OCI-LY1 (cell line): Measurements from ENCODE around the gene CYSRT1.
"Not testable (repeated sequence)": the region's sequence is repeated elsewhere in the genome, so short reads cannot be mapped to it uniquely, and the experiment has no call there.

Experiments used
- H2AFZ ChIP-seq: fragments of 200-600 bp; sonication (generic), shearing (Covaris generic); 2 replicates; pipeline ENCODE4 v1.6.0; 2014; ENCODE audit warnings: antibody characterized with exemption, mild to moderate bottlenecking, low read length
- H3F3A ChIP-seq: fragments of 200-600 bp; sonication (generic), shearing (Covaris generic); 2 replicates; pipeline ENCODE4 v1.6.0; 2014; ENCODE audit warnings: mild to moderate bottlenecking, antibody characterized with exemption, low read length, moderate library complexity; ENCODE audit not compliant: insufficient read depth
- H3K27ac ChIP-seq: fragments of 200-600 bp; sonication (generic); 2 replicates; pipeline ENCODE4 v1.5.1; 2014; ENCODE audit warnings: low read length, mixed run types, mild to moderate bottlenecking, low read depth; ENCODE audit not compliant: poor library complexity, severe bottlenecking
- H3K27me3 ChIP-seq: fragments of 200-600 bp; sonication (generic); 2 replicates; pipeline ENCODE4 v1.6.0; 2014; ENCODE audit warnings: antibody characterized with exemption, mild to moderate bottlenecking, low read length, moderate library complexity; ENCODE audit not compliant: insufficient read depth
- H3K36me3 ChIP-seq: fragments of 200-600 bp; sonication (generic); 2 replicates; pipeline ENCODE4 v1.6.1; 2014; ENCODE audit warnings: mild to moderate bottlenecking, antibody characterized with exemption, low read length, moderate library complexity, mixed read lengths; ENCODE audit not compliant: insufficient read depth
- H3K4me1 ChIP-seq: fragments of 200-600 bp; sonication (generic); 2 replicates; pipeline ENCODE4 v1.5.1; 2014; ENCODE audit warnings: mild to moderate bottlenecking, low read length, moderate library complexity; ENCODE audit not compliant: insufficient read depth, severe bottlenecking
- H3K4me2 ChIP-seq: fragments of 200-600 bp; sonication (generic), shearing (Covaris generic); 2 replicates; pipeline ENCODE4 v1.6.1; 2014; ENCODE audit warnings: low read length
- H3K4me3 ChIP-seq: fragments of 200-600 bp; sonication (generic); 2 replicates; pipeline ENCODE4 v1.5.1; 2014; ENCODE audit warnings: low read length, low read depth, mild to moderate bottlenecking, mixed read lengths; ENCODE audit not compliant: poor library complexity, severe bottlenecking
- H3K79me2 ChIP-seq: fragments of 200-600 bp; shearing (Covaris generic); 2 replicates; pipeline ENCODE4 v1.6.1; 2016; ENCODE audit warnings: mixed run types, low read length, mixed read lengths; ENCODE audit not compliant: insufficient read depth
- H3K9ac ChIP-seq: fragments of 200-600 bp; sonication (generic), shearing (Covaris generic); 2 replicates; pipeline ENCODE4 v1.6.1; 2014; ENCODE audit warnings: mild to moderate bottlenecking, low read length, mixed read lengths
- H3K9me2 ChIP-seq: fragments of 200-600 bp; sonication (generic), shearing (Covaris generic); 2 replicates; pipeline ENCODE4 v1.6.1; 2014; ENCODE audit warnings: low read depth, mild to moderate bottlenecking, low read length, mixed read lengths
- H3K9me3 ChIP-seq: fragments of 200-600 bp; shearing (Covaris generic); 2 replicates; pipeline ENCODE4 v1.6.1; 2014; ENCODE audit warnings: low read length, mixed read lengths
- H4K20me1 ChIP-seq: fragments of 200-600 bp; sonication (generic), shearing (Covaris generic); 2 replicates; pipeline ENCODE4 v1.6.0; 2016; ENCODE audit warnings: mild to moderate bottlenecking, low read length; ENCODE audit not compliant: insufficient read depth
- EZH2 ChIP-seq: fragments of 200-600 bp; sonication (generic), shearing (Covaris generic); IDR thresholded peaks from 2 replicates; pipeline ENCODE4 v1.8.0; 2017; ENCODE audit warnings: borderline replicate concordance, mixed run types, mild to moderate bottlenecking, antibody characterized with exemption, low read length, moderate library complexity, mixed read lengths
- TF ChIP-seq, protein P1 (sequence below): fragments of 200-600 bp; sonication (generic), shearing (Covaris generic); IDR thresholded peaks from 2 replicates; pipeline ENCODE4 v1.5.1; 2017; ENCODE audit warnings: mild to moderate bottlenecking, antibody characterized with exemption, low read length, moderate library complexity, mixed read lengths

The CYSRT1 gene

GRCh38 chr9:137256856-137257255 is 31.9 kb downstream of the CYSRT1 start:
- Histone ChIP-seq H3K27ac (no peak overlapping the region), H3K9me2 (no peaks in the 10 kb centered on the region), H3K4me2 (peak overlapping the region; percentile 88), H4K20me1 (no peaks in the 10 kb centered on the region), H3K79me2 (no peaks in the 10 kb centered on the region), H3K4me3 (peak overlapping the region; percentile 90), H2AFZ (no peak overlapping the region), H3K36me3 (peaks cover 10% of the 10 kb centered on the region), H3K9ac (peak overlapping the region; percentile 89; the same call in 1 of the 2 replicates), H3K27me3 (no peaks in the 10 kb centered on the region), H3K4me1 (peaks cover 45% of the 10 kb centered on the region), H3F3A (no peaks in the 10 kb centered on the region), H3K9me3 (no peaks in the 10 kb centered on the region)
- TF ChIP-seq, protein P1, sequence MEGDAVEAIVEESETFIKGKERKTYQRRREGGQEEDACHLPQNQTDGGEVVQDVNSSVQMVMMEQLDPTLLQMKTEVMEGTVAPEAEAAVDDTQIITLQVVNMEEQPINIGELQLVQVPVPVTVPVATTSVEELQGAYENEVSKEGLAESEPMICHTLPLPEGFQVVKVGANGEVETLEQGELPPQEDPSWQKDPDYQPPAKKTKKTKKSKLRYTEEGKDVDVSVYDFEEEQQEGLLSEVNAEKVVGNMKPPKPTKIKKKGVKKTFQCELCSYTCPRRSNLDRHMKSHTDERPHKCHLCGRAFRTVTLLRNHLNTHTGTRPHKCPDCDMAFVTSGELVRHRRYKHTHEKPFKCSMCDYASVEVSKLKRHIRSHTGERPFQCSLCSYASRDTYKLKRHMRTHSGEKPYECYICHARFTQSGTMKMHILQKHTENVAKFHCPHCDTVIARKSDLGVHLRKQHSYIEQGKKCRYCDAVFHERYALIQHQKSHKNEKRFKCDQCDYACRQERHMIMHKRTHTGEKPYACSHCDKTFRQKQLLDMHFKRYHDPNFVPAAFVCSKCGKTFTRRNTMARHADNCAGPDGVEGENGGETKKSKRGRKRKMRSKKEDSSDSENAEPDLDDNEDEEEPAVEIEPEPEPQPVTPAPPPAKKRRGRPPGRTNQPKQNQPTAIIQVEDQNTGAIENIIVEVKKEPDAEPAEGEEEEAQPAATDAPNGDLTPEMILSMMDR = no peak
- no peak for TF ChIP-seq EZH2

DNA sequence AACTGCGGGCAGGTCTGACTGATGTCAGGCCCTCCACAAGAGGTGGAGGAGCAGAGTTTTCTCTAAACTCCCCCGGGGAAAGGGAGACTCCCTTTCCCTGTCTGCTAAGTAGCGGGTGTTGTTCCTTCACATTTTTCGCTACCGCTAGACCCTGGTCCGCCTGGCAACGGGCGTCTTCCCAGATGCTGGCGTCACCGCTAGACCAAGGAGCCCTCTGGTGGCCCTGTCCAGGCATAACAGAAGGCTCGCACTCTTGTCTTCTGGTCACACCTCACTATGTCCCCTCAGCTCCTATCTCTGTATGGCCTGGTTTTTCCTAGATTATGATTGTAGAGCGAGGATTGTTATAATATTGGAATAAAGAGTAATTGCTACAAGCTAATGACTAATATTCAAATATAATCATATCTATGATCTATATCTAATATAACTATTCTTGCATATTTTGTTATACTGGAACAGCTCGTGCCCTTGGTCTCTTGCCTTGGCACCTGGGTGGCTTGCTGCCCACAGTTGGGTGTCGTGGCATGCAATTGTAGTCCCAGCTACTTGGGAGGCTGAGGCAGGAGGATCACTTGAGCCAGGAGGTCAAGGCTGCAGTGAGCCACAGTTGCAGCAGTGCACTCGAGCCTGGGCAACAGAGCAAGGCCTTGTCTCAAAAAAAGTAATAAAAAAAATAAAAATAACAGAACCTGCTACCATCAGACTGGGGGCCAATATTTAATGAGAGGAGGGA is 37.4 kb downstream of the CYSRT1 start:
- not testable (repeated sequence) for H3K9me2 ChIP-seq, H3K27me3 ChIP-seq, H3K79me2 ChIP-seq, H3K9ac ChIP-seq, H3K4me3 ChIP-seq, H3K9me3 ChIP-seq, H3F3A ChIP-seq, H2AFZ ChIP-seq, H3K4me2 ChIP-seq, H3K27ac ChIP-seq, H4K20me1 ChIP-seq, H3K4me1 ChIP-seq
- H3K36me3 ChIP-seq = peaks cover 30% of the 10 kb centered on the region
- TF ChIP-seq, protein P1 = peak; percentile 40; the same call in 1 of the 2 replicates

DNA sequence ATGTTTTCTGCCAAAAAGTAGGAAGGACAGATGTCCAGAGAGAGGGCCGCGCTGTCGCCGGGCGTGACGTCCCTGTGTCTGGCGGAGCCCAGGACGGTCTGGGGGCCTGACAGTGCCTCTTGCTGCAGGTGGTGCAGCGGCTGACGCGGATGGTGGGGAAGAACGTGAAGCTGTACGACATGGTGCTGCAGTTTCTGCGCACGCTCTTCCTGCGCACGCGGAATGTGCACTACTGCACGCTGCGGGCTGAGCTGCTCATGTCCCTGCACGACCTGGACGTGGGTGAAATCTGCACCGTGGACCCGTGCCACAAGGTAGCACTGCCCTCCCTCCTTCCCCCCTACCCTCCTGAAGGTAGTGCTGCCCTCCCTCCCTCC is 37.9 kb downstream of the CYSRT1 start:
- Histone ChIP-seq H4K20me1 (no peaks in the 10 kb centered on the region), H3F3A (no peaks in the 10 kb centered on the region), H3K4me1 (peaks cover 13% of the 10 kb centered on the region), H3K36me3 (peaks cover 36% of the 10 kb centered on the region), H3K4me2 (no peak overlapping the region), H3K9me2 (no peaks in the 10 kb centered on the region), H3K9ac (no peak overlapping the region), H3K79me2 (no peaks in the 10 kb centered on the region), H3K4me3 (no peak overlapping the region), H3K9me3 (no peaks in the 10 kb centered on the region), H3K27me3 (no peaks in the 10 kb centered on the region), H2AFZ (no peak overlapping the region), H3K27ac (no peak overlapping the region)
- TF ChIP-seq, protein P1 = no peak
- TF ChIP-seq EZH2 = no peak
